Osteoblast (primary cell): ENCODE data around the gene WDR45. TPM values are rescaled to one million over a fixed set of nuclear protein-coding genes. Genes with fewer than 3 reads are reported as not detected.

Experiments used
- DNase-seq: peaks from one replicate; pipeline ENCODE4 v3.0.0; 2011; ENCODE audit warnings: low spot score, mixed read lengths; ENCODE audit not compliant: insufficient read length; ENCODE audit errors: missing footprints
- H2AFZ ChIP-seq: 2 replicates; pipeline ENCODE4 v1.6.0; 2011; ENCODE audit warnings: mild to moderate bottlenecking, low read length
- H3K27ac ChIP-seq: 2 replicates; pipeline ENCODE4 v1.5.1; 2011; ENCODE audit warnings: mild to moderate bottlenecking, low read depth, low read length, moderate library complexity
- H3K27me3 ChIP-seq: 2 replicates; pipeline ENCODE4 v1.6.0; 2012; ENCODE audit warnings: mild to moderate bottlenecking, control low read depth, inconsistent platforms, low read length, moderate library complexity; ENCODE audit not compliant: insufficient read depth
- H3K36me3 ChIP-seq: 2 replicates; pipeline ENCODE4 v1.5.1; 2011; ENCODE audit warnings: mild to moderate bottlenecking, low read length, control low read depth, moderate library complexity; ENCODE audit not compliant: insufficient read depth
- H3K4me1 ChIP-seq: 2 replicates; pipeline ENCODE4 v1.5.1; 2011; ENCODE audit warnings: mild to moderate bottlenecking, low read length, control low read depth, moderate library complexity; ENCODE audit not compliant: insufficient read depth
- H3K4me2 ChIP-seq: 2 replicates; pipeline ENCODE4 v1.6.0; 2011; ENCODE audit warnings: mild to moderate bottlenecking, low read length; ENCODE audit not compliant: insufficient read depth
- H3K4me3 ChIP-seq: fragments of 200-600 bp; sonication (generic); 3 replicates; pipeline ENCODE4 v1.5.1; 2012; ENCODE audit warnings: mild to moderate bottlenecking, low read length, inconsistent platforms; ENCODE audit not compliant: insufficient read depth
- H3K79me2 ChIP-seq: 2 replicates; pipeline ENCODE4 v1.6.0; 2012; ENCODE audit warnings: mild to moderate bottlenecking, low read length, control low read depth, inconsistent platforms; ENCODE audit not compliant: insufficient read depth
- H3K9me3 ChIP-seq: 2 replicates; pipeline ENCODE4 v1.5.1; 2011; ENCODE audit warnings: low read depth, low read length, control low read depth
- H4K20me1 ChIP-seq: 2 replicates; pipeline ENCODE4 v1.6.0; 2012; ENCODE audit warnings: mild to moderate bottlenecking, low read length, control low read depth; ENCODE audit not compliant: insufficient read depth
- CTCF ChIP-seq: IDR thresholded peaks from 2 replicates; pipeline ENCODE4 v1.5.1; 2011; ENCODE audit warnings: mild to moderate bottlenecking, low read depth, low read length, moderate library complexity; ENCODE audit errors: extremely low read depth
- total RNA-seq: library from RNA; depleted of rRNA; stranded (reverse); fragments of >200 nt; gene quantifications from 2 replicates; pipeline ENCODE4 v1.2.3, GENCODE V29; 2012

WDR45 gene
- total RNA-seq, 1 donor = 86.5 TPM

- Histone ChIP-seq H4K20me1 (no peaks in the 10 kb centered on the region), H3K27me3 (no peaks in the 10 kb centered on the region), H3K27ac (no peak overlapping the region), H3K4me2 (no peak overlapping the region), H3K4me1 (peaks cover 5% of the 10 kb centered on the region), H3K36me3 (peaks cover 5% of the 10 kb centered on the region), H3K4me3 (no peak overlapping the region), H3K9me3 (no peaks in the 10 kb centered on the region), H3K79me2 (peaks cover 19% of the 10 kb centered on the region), H2AFZ (no peak overlapping the region)
- DNase-seq = peak; percentile 46
- no peak for TF ChIP-seq CTCF
Observed at GRCh38 chrX:49120091-49120490, 40.4 kb upstream of the WDR45 start.

- no peak for DNase-seq
- no peaks in the 10 kb centered on the region for H4K20me1 ChIP-seq
- H3K27me3 ChIP-seq = no peaks in the 10 kb centered on the region
- no peak overlapping the region for H3K4me2 ChIP-seq
- H3K27ac ChIP-seq = no peak overlapping the region
- H3K4me1 ChIP-seq = peaks cover 1% of the 10 kb centered on the region
- no peak overlapping the region for H3K4me3 ChIP-seq
- H2AFZ ChIP-seq = no peak overlapping the region
- H3K9me3 ChIP-seq = no peaks in the 10 kb centered on the region
- TF ChIP-seq CTCF = no peak
- H3K79me2 ChIP-seq = peaks cover 11% of the 10 kb centered on the region
- peaks cover 9% of the 10 kb centered on the region for H3K36me3 ChIP-seq
Observed at GRCh38 chrX:49117581-49117980, 37.9 kb upstream of the WDR45 start.

DNA sequence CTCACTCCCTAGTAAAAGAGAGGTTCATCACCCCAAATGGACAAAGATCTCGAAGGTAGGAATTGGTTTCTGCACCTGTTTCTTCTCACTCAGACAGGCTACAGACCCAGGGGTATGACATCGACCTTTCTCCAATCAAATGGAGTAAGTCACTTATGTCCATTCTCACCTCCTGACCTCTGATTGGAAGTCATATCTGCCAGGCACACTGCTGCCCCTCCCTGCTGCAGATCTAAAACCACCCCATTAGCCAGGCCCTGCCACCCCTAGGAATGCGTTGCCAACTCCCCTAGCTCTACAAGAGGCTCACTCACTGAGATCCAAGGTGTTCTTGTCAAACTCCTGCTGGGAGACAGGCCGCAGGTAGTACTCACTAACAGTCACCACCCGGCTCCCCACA lies 37.0 kb upstream of the WDR45 start:
- no peak for DNase-seq
- no peaks in the 10 kb centered on the region for H3K9me3 ChIP-seq
- TF ChIP-seq CTCF = no peak
- H3K27ac ChIP-seq = no peak overlapping the region
- no peak overlapping the region for H3K4me2 ChIP-seq
- peaks cover 17% of the 10 kb centered on the region for H3K36me3 ChIP-seq
- H3K4me3 ChIP-seq = no peak overlapping the region
- H3K4me1 ChIP-seq = no peaks in the 10 kb centered on the region
- H2AFZ ChIP-seq = no peak overlapping the region
- no peaks in the 10 kb centered on the region for H4K20me1 ChIP-seq
- H3K79me2 ChIP-seq = peaks cover 3% of the 10 kb centered on the region
- H3K27me3 ChIP-seq = no peaks in the 10 kb centered on the region

DNA sequence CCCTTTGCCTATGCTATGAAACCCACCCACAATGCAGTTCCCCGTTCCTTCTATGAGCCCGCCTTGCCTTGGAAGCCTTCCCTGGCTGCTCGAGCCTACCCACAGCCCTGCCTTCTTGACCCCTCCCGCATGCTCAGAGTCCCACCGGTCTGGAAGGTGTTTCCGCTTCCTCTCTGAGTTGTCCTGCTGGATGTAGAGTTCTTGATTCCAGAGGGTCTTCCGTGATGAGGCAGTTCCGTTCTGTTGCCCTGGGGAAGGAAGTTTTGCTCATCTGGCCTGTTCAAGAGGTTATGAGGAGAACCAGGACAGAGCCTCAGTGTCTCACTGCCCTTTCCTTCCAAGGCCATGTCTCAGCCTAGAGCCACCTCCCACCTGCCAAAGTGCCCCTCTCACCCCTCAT lies 36.4 kb upstream of the WDR45 start:
- H3K79me2 ChIP-seq = no peaks in the 10 kb centered on the region
- H3K27ac ChIP-seq = no peak overlapping the region
- no peaks in the 10 kb centered on the region for H4K20me1 ChIP-seq
- H3K9me3 ChIP-seq = no peaks in the 10 kb centered on the region
- peaks cover 17% of the 10 kb centered on the region for H3K36me3 ChIP-seq
- H3K4me3 ChIP-seq = no peak overlapping the region
- DNase-seq = no peak
- no peak overlapping the region for H3K4me2 ChIP-seq
- no peak overlapping the region for H2AFZ ChIP-seq
- no peaks in the 10 kb centered on the region for H3K4me1 ChIP-seq
- no peaks in the 10 kb centered on the region for H3K27me3 ChIP-seq
- TF ChIP-seq CTCF = no peak
